Raji (cell line): ENCODE results near the gene TRAF2.

Experiments
- POLR2A ChIP-seq: IDR thresholded peaks from 2 replicates; pipeline ENCODE4 v1.6.1; 2011; ENCODE audit warnings: low read depth, low read length, control low read depth; ENCODE audit not compliant: insufficient read depth

Gene TRAF2

GRCh38 chr9:136952876-136953770 lies 66.8 kb downstream of the TRAF2 start:
- TF ChIP-seq POLR2A: no peak

DNA sequence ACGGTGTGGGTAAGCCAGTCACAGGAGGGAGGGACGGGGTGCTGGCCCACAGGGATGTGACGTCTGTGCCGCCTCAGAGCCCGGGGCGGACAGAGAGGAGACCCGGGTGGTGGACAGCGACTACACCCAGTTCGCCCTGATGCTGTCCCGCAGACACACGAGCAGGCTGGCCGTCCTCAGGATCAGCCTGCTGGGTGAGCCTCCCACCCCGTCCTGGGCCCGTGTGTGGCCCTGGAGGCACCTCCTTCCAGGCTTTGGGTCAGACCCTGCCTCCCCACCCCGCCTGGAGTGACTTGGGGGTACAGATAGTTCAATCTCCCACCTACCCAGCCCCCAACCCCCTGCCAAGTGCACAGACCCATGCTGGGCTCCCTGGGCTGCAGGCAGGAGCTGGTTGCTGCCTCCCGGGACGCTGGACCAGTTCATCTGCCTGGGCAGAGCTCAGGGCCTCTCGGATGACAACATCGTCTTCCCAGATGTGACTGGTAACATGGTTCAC lies 67.5 kb downstream of the TRAF2 start:
- no peak for TF ChIP-seq POLR2A

DNA sequence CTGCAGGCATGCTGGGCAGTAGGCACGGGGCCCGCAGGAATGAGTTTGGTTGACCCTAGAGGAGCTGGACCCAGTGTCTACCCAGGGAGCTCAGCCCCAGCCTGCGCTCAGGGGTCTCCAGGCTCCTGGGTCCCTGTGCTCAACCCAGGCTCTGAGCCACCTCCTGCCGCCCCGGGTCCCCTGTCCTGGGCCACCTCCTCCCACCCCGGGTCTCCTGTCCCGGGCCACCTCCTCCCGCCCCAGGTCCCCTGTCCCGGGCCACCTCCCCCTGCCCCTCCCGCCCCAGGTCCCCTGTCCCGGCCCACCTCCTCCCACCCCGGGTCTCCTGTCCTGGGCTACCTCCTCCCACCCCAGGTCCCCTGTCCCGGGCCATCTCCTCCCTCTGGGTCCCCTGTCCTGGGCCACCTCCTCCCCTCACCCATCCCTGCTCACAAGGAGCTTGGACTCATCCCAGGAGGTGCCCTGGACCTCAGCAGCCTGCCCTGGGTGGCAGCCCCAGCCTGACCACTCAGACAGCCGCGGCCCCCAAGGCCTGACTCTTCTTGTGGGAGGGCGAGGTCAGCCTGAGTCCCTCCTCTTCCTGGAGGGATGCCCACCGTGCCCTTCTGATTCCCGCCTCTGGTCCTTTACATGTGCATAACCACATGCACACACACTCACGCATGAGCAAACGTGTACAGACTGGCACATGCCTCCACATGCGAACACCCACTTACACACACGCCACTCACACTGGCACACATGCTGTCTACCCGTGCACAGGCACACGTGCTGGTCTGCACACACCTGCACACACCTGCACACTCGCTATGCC lies 68.2 kb downstream of the TRAF2 start:
- no peak for TF ChIP-seq POLR2A

GRCh38 chr9:136955202-136955942 lies 69.1 kb downstream of the TRAF2 start:
- TF ChIP-seq POLR2A: no peak

- no peak for TF ChIP-seq POLR2A
These were observed 69.6 kb downstream of the TRAF2 start for GRCh38 chr9:136955943-136956335.

- TF ChIP-seq POLR2A: no peak
These were observed 70.3 kb downstream of the TRAF2 start for GRCh38 chr9:136956604-136957003.

DNA sequence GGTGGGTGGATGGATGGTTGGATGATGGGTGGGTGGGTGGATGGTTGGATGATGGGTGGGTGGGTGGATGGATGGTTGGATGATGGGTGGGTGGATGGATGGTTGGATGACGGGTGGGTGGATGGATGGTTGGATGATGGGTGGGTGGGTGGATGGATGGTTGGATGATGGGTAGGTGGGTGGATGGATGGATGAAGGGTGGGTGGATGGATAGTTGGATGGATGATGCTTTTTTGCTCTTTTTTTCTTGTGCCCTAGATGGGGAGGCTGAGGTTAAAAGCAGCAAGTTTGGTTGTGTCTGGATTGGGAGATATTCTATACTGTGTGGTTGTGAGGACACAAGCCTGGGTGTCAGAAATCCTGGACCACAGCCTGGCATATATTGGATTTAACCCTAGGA lies 71.1 kb downstream of the TRAF2 start:
- no peak for TF ChIP-seq POLR2A

DNA sequence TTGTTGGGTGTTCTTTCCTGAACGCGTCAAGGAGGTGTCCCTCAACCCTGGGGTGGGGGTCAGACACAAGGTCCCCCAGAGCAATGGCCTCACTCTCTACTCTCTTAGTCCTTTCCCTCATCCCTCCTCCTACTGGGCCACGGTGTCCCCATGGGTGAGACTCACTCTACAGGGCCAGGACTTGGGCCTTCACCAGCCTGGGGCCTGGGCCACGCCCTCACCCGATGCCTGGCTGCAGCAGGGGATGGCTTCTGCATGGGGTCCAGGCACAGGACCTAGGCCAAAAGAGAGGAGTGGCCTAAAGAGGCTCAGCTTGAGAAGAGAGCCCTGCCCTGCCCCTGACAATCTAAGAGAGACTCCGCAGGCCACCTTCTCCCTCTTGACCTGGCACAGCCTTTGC lies 71.6 kb downstream of the TRAF2 start:
- no peak for TF ChIP-seq POLR2A

- no peak for TF ChIP-seq POLR2A
These were observed 72.2 kb downstream of the TRAF2 start for GRCh38 chr9:136958473-136958872.

DNA sequence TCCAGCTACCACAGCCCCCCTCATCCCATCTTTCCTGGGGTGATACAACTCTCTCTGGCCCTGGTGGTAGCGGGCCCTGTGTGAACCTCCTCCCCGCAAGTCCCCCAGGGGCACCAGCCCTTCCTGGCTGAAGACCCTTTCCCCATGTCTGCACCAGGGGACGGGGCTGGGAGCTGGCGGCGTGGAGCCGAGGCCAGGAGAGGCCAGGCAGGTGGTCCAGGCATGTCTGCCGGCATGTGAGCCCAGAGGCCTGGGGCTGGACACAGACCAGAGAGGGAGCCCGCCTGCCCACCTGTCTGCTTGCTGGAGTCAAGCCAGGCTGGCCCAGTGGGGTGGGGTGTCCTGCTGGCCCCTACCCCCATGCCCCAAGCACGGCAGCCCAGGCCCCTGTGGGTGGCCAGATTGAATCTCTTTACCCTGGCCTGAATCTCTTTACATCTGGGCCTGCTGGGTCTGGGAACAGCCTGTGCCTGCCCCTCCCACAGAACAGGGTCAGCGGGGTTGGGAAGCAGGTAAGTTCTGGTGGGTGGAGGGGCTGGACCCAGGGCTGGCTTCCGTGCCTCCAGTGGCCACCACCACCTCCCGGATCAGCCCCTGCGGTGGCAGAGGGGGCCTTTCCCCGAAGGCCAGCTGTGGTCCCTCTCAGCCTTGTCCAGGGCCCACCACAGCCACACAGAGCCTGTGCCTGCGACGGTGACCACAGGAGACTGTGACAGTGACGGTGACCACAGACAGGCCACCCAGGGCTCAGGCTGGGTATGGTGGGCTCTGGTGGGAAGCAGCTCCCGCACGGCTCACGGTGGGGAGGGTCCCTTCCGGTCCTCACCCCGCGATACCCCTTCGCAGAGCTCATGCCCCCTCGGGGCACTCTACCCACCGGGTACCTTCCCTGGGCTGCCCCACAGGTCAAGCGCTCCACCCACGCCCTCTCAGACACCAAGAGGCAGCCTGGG lies 72.9 kb downstream of the TRAF2 start:
- no peak for TF ChIP-seq POLR2A

DNA sequence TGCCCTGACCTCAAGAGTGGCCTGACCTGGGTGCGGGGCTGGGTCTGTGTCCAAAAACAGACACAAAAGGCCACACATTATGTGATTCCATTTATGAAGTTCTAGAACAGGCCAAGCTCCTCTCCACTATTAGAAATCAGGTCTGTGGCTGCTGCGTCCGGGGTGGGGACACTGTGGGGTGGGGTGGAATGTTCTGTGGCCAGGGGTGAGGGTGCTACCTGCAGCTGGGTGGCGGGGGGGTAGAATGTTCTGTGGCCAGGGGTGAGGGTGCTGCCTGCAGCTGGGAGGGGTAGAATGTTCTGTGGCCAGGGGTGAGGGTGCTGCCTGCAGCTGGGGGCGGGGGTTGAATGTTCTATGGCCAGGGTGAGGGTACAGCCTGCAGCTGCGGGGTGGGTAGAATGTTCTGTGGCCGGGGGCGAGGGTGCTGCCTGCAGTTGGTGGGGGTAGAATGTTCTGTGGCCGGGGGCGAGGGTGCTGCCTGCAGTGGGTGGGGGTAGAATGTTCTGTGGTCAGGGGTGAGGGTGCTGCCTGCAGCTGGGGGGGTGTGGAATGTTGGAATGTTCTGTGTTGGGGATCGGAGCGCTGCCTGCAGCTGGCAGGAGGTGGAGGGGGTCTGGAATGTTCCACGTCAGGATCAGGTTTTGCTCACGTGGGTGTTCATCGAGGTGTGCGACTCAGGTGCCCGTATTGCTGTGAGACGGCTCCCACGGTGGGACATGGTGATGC lies 74.1 kb downstream of the TRAF2 start:
- TF ChIP-seq POLR2A: no peak

GRCh38 chr9:136960938-136961275 lies 74.6 kb downstream of the TRAF2 start:
- no peak for TF ChIP-seq POLR2A

- no peak for TF ChIP-seq POLR2A
These were observed 75.2 kb downstream of the TRAF2 start for GRCh38 chr9:136961279-136962065.

- no peak for TF ChIP-seq POLR2A
These were observed 75.8 kb downstream of the TRAF2 start for GRCh38 chr9:136962163-136962562.
